Panc1 (cell line): ENCODE measurements around the gene OTULIN. TPM values are rescaled to one million over a fixed set of nuclear protein-coding genes. Genes with fewer than 3 reads are reported as not detected.

Experiments
- ATAC-seq: fragments of 200-7000 bp; cut with Tn5 transposase; 2 replicates; pipeline ENCODE4 v1.9.1; 2020; ENCODE audit warnings: mild to moderate bottlenecking, moderate library complexity
- BruUV-seq: library from RNA; stranded (reverse); fragments of 400-500 nt; replicated peaks from 2 replicates; lab custom pipeline; 2021; lab: Mats Ljungman, UMichigan
- CTCF ChIA-PET: fragments of 300-600 bp; sonication (Branson Sonifier 250); formaldehyde crosslinking; loops from one replicate; lab custom pipeline; 2022; ENCODE audit warnings: antibody characterized with exemption; lab: Charles Lee
- POLR2A ChIA-PET: fragments of 300-600 bp; sonication (Branson Sonifier 250); formaldehyde crosslinking; loops from one replicate; lab custom pipeline; 2022; ENCODE audit warnings: antibody characterized with exemption; lab: Charles Lee
- DNase-seq: peaks from one replicate; pipeline ENCODE4 v3.0.0-alpha.2; 2010; ENCODE audit warnings: low read depth, low spot score
- H3K27ac ChIP-seq: 2 replicates; pipeline ENCODE4 v1.5.1; 2011; ENCODE audit warnings: mild to moderate bottlenecking, low read length, inconsistent platforms
- H3K27me3 ChIP-seq: fragments of 200-500 bp; sonication (Bioruptor generic); 2 replicates; pipeline ENCODE4 v1.6.0; 2014; ENCODE audit warnings: low read length, inconsistent platforms; ENCODE audit not compliant: control insufficient read depth, insufficient read depth
- H3K36me3 ChIP-seq: fragments of 200-500 bp; sonication (Bioruptor generic); 2 replicates; pipeline ENCODE4 v1.5.1; 2014; ENCODE audit warnings: inconsistent platforms, mild to moderate bottlenecking, low read length, moderate library complexity; ENCODE audit not compliant: control insufficient read depth, insufficient read depth
- H3K4me1 ChIP-seq: 2 replicates; pipeline ENCODE4 v1.5.1; 2011; ENCODE audit warnings: inconsistent platforms, mild to moderate bottlenecking, low read length, moderate library complexity; ENCODE audit not compliant: control insufficient read depth, insufficient read depth
- H3K4me3 ChIP-seq, 2 experiments: 2 replicates each; pipeline ENCODE4 v1.5.1; 2011 to 2012; ENCODE audit warnings: low read depth in 2 of 2, low read length in 2 of 2, mild to moderate bottlenecking in 2 of 2, inconsistent platforms in 1 of 2, moderate library complexity in 1 of 2
- H3K9me3 ChIP-seq: fragments of 200-500 bp; sonication (Bioruptor generic); 2 replicates; pipeline ENCODE4 v1.5.1; 2014; ENCODE audit warnings: low read depth, mild to moderate bottlenecking, inconsistent platforms, low read length, moderate library complexity; ENCODE audit not compliant: control insufficient read depth, insufficient read depth
- CTCF ChIP-seq: fragments of 450-650 bp; IDR thresholded peaks from 2 replicates; pipeline ENCODE4 v1.5.1; 2017; ENCODE audit warnings: mild to moderate bottlenecking
- POLR2AphosphoS5 ChIP-seq: IDR thresholded peaks from 2 replicates; pipeline ENCODE4 v1.6.1; 2012; ENCODE audit warnings: mild to moderate bottlenecking, low read depth, low read length, moderate library complexity
- REST ChIP-seq, 2 experiments: IDR thresholded peaks; 2 replicates each; pipeline ENCODE4 v1.6.1; 2011 to 2012; ENCODE audit warnings: low read depth in 2 of 2, control low read depth in 1 of 2, low read length in 1 of 2, mild to moderate bottlenecking in 1 of 2, moderate library complexity in 1 of 2; ENCODE audit not compliant: insufficient read depth in 1 of 2
- SIN3A ChIP-seq: IDR thresholded peaks from 2 replicates; pipeline ENCODE4 v1.6.1; 2012; ENCODE audit warnings: low read depth, mild to moderate bottlenecking, low read length, moderate library complexity, borderline replicate concordance; ENCODE audit not compliant: insufficient read depth
- TCF7L2 ChIP-seq: IDR thresholded peaks from 2 replicates; pipeline ENCODE4 v1.6.1; 2011; ENCODE audit warnings: mild to moderate bottlenecking, low read depth, low read length, inconsistent platforms
- in situ Hi-C: cut with HindIII; loops from 2 replicates; pipeline ENCODE4 v1.10.0; 2016; ENCODE audit warnings: low sequenced_read_pairs, low pct_unique_long_range_greater_than_20kb
- intact Hi-C: fragments of 100-400 bp; cut with micrococcal nuclease; formaldehyde crosslinking; loops from one replicate; pipeline ENCODE4 v1.10.0; 2022; ENCODE audit not compliant: unreplicated experiment
- total RNA-seq: library from RNA; stranded (reverse); gene quantifications from one replicate; pipeline ENCODE4 v1.2.1, GENCODE V29; 2021; ENCODE audit not compliant: unreplicated experiment

OTULIN gene
- total RNA-seq, 1 experiment from 2014 or later, result 40.1 TPM

- intact Hi-C loops, result no loop called here
- ChIA-PET CTCF (no interaction called here), POLR2A (no interaction called here)
- ATAC-seq (no peak), DNase-seq (no peak)
- BruUV-seq, result TSS peak; percentile 31
- no peaks in the 10 kb centered on the region for H3K9me3 ChIP-seq
- no peaks in the 10 kb centered on the region for H3K4me1 ChIP-seq
- in situ Hi-C loops, result no loop called here
- H3K27me3 ChIP-seq, result no peaks in the 10 kb centered on the region
- no peak overlapping the region for H3K4me3 ChIP-seq
- H3K27ac ChIP-seq, result no peak overlapping the region
- TF ChIP-seq CTCF (no peak), TCF7L2 (no peak)
- peaks cover 15% of the 10 kb centered on the region; the same call in 1 of the 2 replicates for H3K36me3 ChIP-seq
These were observed 32.3 kb downstream of the OTULIN start for GRCh38 chr5:14696851-14697250.

- CTCF ChIA-PET, result no interaction called here
These were observed 34.0 kb downstream of the OTULIN start for GRCh38 chr5:14698495-14698894.

More at GRCh38 chr5:14698495-14698894, 34.0 kb downstream of the OTULIN start:
- no peak overlapping the region for H3K27ac ChIP-seq
- H3K4me1 ChIP-seq, result no peaks in the 10 kb centered on the region
- no TSS peak for BruUV-seq
- H3K9me3 ChIP-seq, result no peaks in the 10 kb centered on the region
- no peak overlapping the region for H3K4me3 ChIP-seq
- ATAC-seq (no peak), DNase-seq (no peak)
- POLR2A ChIA-PET, result no interaction called here
- in situ Hi-C loops, result no loop called here
- intact Hi-C loops, result no loop called here
- peaks cover 7% of the 10 kb centered on the region; the same call in 1 of the 2 replicates for H3K36me3 ChIP-seq
- no peak for TF ChIP-seq REST (IDR thresholded peaks at IDR 0.05; ENCODE audit: insufficient read depth in 1 of 2, low read depth in 2 of 2, low read length in 1 of 2)
- TF ChIP-seq CTCF, result no peak
- TF ChIP-seq SIN3A, result no peak
- TF ChIP-seq POLR2AphosphoS5, result no peak
- TF ChIP-seq TCF7L2, result no peak
- H3K27me3 ChIP-seq, result no peaks in the 10 kb centered on the region
